HG03521 (cell line): ENCODE results near the gene TRPM1.

Experiments used
- ATAC-seq: cut with Tn5 transposase; IDR thresholded peaks from one replicate; pipeline ENCODE4 v1.9.1; 2021; ENCODE audit warnings: mild to moderate bottlenecking, moderate library complexity; ENCODE audit not compliant: unreplicated experiment

The TRPM1 gene

GRCh38 chr15:31084176-31084575, 17.3 kb downstream of the TRPM1 start:
- no peak for ATAC-seq

DNA sequence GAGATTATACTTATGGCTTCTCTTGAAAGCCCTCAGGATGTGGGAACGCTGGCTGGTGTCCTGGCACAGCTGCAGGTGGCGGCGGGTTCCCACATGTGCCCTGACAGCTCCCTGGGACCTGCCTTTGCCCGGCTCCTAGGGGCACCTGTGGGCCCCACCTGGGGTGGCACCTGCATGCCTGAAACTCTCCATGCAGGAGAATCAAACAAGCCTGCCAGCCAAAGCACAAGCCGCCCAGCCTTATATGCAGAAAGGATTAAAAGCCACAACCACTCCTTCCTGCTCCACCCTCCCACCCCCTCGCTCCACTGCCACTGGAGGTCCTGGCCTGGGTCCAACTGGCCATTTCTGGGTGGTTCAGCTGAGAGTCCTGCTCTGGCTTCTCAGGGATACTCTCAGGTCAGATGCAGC, 18.1 kb downstream of the TRPM1 start:
- ATAC-seq: no peak

- no peak for ATAC-seq
These were observed 18.7 kb downstream of the TRPM1 start for GRCh38 chr15:31082771-31083369.

DNA sequence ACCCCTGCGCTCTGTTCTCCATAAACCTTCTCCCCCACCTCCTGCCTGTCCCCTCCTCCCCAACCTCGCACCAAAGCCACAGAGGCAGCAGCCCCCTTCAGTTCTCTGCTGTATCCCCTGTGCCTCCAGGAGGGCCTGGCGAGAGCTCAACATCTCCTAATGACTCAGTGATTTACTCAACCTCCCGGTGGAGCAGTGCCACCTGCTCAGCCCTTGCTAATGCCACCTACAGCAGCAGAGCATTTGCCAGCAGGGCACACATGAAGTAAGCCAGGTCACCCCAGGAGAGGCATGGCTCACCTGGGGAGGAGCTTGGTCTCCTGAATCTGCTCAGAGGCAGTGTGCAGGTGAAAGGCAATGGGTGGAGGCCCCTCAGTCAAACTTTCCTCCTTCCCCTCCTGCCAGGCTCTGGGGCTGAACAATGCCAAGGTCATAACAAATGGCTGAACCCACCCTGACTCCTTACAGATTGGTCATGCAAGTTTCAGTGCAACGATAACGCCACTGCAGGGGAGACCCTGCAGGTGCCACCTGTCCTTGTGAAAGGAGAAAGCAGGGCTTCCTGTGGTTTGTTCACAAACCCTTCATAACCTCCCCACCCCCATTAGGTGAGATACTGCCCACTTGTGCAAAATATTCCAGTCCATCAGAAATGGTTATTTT, 19.8 kb downstream of the TRPM1 start:
- no peak for ATAC-seq

GRCh38 chr15:31081056-31081455, 20.5 kb downstream of the TRPM1 start:
- no peak for ATAC-seq

- ATAC-seq: no peak
These were observed 20.9 kb downstream of the TRPM1 start for GRCh38 chr15:31080591-31081014.

DNA sequence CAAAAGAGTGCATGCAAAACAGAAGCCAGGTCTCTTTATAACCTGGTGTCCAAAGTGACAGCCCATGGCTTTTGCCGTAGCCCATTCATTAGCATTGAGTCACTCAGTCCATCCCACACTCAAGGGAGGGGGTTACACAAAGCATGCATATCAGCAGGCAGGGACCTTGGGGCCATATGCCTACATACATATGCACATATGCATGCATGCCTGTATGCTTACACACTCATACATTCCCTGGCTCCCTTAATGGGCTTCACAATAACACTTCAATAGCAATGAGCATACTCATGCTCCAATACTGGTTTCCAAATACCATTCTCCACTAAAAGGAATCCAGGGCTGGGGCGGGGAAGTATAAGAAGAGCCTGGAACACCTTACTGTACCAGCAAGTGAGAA, 22.0 kb downstream of the TRPM1 start:
- ATAC-seq: no peak

DNA sequence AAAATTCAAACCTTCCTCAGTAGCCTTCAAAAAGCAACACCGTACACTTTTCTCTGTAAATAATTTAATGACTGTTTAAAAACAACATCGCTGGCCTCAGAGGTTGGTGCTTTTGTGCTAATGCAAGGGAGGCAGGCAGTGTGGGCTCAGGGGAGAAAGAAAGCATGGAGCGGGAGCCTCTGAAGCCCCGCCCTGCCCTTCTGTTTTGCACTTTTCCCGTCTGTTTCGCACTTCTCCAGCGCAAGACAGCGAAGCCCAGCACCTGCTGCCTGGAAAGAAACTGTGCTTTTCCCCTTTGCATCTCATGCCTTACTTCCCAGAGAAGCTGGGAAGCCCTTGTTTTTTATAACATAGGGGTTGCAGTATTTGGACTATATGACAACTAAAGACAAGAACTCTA, 23.1 kb downstream of the TRPM1 start:
- ATAC-seq: no peak

- no peak for ATAC-seq
These were observed 23.6 kb downstream of the TRPM1 start for GRCh38 chr15:31077941-31078340.

- no peak for ATAC-seq
These were observed 24.3 kb downstream of the TRPM1 start for GRCh38 chr15:31077181-31077580.

GRCh38 chr15:31074321-31074720, 27.2 kb downstream of the TRPM1 start:
- ATAC-seq: no peak

- no peak for ATAC-seq
These were observed 30.7 kb downstream of the TRPM1 start for GRCh38 chr15:31070867-31071266.

DNA sequence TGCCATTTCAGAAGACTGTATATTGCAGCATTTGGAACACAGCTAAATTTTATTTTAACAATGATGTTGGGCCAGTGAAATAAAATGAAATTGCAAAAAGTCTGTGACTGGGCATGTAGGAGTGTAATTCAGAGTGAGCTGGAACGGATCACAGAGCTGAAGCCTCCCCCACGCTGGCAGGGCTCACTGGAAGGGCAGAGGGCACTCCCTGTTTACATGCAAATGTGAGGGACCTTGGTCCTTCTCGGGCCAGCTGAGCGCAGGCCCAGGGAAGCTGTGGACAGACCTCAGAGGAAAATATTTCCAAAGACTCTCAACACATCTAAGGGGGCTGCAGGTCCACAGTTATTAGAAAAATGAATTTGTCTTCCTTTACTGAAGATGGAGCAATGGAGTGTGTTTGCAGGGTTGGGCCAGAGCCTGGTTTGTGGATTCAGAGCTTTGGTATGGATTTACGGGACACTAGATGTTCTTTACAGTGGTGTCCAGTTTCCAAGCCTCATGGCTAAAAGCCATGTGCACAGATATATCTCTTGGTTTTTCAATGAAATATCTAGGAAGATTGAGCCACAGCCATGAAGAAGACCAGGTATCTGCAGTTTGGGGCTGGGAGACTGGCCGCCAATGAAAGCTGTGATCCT, 32.0 kb downstream of the TRPM1 start:
- no peak for ATAC-seq

GRCh38 chr15:31067890-31068603, 33.5 kb downstream of the TRPM1 start:
- no peak for ATAC-seq

GRCh38 chr15:31065824-31066223, 35.7 kb downstream of the TRPM1 start:
- no peak for ATAC-seq

- no peak for ATAC-seq
These were observed 38.6 kb downstream of the TRPM1 start for GRCh38 chr15:31062911-31063310.

DNA sequence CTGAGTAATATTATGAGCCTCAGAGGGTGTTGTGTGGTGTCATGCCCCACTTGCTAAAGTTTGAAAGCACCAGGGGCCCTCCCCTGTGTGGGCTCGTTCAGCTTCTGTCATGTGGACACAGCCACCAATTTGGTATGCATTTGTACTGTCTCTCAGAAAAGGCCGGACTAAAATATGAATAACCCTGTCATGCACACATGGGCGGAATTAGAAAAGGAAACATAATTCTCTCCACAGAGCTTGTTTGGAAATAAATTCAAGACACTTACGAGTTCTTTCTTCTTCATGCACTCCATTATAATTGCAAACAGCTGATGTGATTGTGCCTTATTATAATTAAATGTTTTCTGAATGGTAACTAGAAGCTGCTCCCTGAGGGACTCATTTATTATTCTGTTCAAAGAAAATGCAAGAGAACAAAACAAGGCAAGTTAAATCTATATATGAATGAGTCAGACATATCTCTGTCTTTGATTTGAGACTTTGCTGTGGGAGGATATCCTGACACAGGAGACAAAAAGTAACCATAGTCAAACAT, 39.1 kb downstream of the TRPM1 start:
- ATAC-seq: no peak

DNA sequence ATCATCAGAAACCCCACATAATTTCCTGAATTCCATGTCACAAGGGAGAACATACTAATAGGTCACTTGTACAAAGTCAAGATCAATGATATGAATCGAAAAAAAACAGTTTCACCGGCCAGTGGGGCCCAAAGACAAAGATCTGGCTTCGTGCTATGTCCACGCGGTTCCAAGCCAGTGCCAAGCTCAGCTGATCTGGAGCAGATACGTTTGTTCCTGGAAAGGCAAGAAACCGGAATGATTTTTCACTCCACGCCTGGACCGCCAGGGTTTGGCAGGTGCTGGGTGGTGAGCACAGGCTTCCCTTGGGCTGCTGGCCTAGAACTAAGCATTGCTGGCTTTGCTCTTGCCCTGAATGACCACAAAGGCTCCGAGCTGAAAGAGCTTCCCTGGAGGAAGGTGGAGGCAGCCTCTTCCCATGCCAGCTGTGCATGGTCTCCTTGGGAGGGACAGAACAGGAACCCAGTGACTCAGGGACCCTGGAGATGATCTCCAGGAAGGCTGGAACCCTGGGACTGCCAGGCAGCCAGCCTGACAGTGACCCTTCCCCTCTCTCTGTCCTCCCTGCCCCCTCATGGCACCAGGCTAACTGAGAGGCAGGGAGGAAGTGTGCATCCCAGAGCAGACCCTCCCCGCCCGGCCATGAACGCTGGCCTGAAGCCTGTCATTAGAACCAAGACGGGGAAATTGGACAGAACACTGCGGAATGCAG, 40.9 kb downstream of the TRPM1 start:
- no peak for ATAC-seq

- no peak for ATAC-seq
These were observed 43.1 kb downstream of the TRPM1 start for GRCh38 chr15:31058236-31058962.

DNA sequence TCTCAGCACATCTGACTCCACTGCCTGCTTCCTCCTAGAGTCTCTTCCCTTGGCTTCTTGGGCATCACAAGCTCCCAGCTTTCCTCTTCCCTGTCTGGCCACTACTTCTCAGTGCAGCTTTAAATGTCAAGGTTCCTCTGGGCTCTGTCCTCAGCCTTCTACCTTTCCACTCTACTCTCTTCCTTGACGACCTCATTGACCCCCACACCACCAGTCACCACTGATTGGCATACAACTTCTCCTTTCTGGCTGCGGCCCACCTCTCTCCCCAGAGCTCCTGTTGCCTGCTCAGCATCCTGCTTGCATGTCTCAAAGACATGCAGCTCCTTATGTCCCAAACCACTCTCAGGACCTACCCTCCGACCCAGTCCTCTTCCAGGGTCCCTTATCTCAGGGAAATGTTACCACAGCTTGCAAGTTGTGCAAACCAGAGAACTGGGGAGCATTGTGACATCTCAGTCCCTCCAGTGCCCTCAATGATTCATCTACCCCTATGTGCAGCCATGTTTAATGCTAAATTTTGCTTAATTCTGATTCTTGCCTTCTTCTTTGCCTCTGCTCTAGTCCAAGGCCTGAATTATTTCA, 49.9 kb downstream of the TRPM1 start:
- ATAC-seq: no peak
